ENCODE results near the gene SMIM28.

Gene SMIM28

GRCh38 chr6:138427701-138428100 is 50.0 kb downstream of the SMIM28 start:
- in situ Hi-C loops (cut with MboI; ENCODE audit: low sequenced_read_pairs), result no loop called here

GRCh38 chr6:138428944-138429598 is 51.4 kb downstream of the SMIM28 start:
- in situ Hi-C loops (cut with MboI; ENCODE audit: low sequenced_read_pairs), result no loop called here

GRCh38 chr6:138429761-138430160 is 52.1 kb downstream of the SMIM28 start:
- in situ Hi-C loops (cut with MboI; ENCODE audit: low sequenced_read_pairs), result loop anchor here (5.0 to 10.0 kb wide), 2 partner anchors 78 to 345 kb away; partner anchors contain the start of gene CCDC28A

- in situ Hi-C loops (cut with MboI; ENCODE audit: low sequenced_read_pairs), result loop anchor here (5.0 to 10.0 kb wide), 2 partner anchors 77 to 344 kb away; partner anchors contain the start of gene CCDC28A
These were observed 52.8 kb downstream of the SMIM28 start for GRCh38 chr6:138430361-138431145.

- in situ Hi-C loops (cut with MboI; ENCODE audit: low sequenced_read_pairs), result loop anchor here (5.0 to 10.0 kb wide), 2 partner anchors 76 to 343 kb away; partner anchors contain the start of gene CCDC28A
These were observed 53.8 kb downstream of the SMIM28 start for GRCh38 chr6:138431256-138432062.

- in situ Hi-C loops (cut with MboI; ENCODE audit: low sequenced_read_pairs), result loop anchor here (5.0 to 10.0 kb wide), 2 partner anchors 75 to 343 kb away; partner anchors contain the start of gene CCDC28A
These were observed 54.3 kb downstream of the SMIM28 start for GRCh38 chr6:138432063-138432356.
